LNCAP (cell line): ENCODE measurements around the gene FAM20C.

Experiments
- CTCF ChIP-seq: fragments of 450-650 bp; IDR thresholded peaks from 2 replicates; pipeline ENCODE4 v1.5.1; 2017; ENCODE audit warnings: mild to moderate bottlenecking

FAM20C gene

GRCh38 chr7:300048-300447 is 107.7 kb downstream of the FAM20C start:
- no peak for TF ChIP-seq CTCF

GRCh38 chr7:300546-301290 is 108.3 kb downstream of the FAM20C start:
- no peak for TF ChIP-seq CTCF

- no peak for TF ChIP-seq CTCF
These were observed 109.1 kb downstream of the FAM20C start for GRCh38 chr7:301291-302053.

GRCh38 chr7:302054-302992 is 110.0 kb downstream of the FAM20C start:
- no peak for TF ChIP-seq CTCF

- TF ChIP-seq CTCF, result no peak
These were observed 111.1 kb downstream of the FAM20C start for GRCh38 chr7:303425-303824.

GRCh38 chr7:303884-304573 is 111.7 kb downstream of the FAM20C start:
- no peak for TF ChIP-seq CTCF
